Adrenal gland (tissue), 12 donors: ENCODE measurements around the gene JAZF1. TPM values are rescaled to one million over a fixed set of nuclear protein-coding genes. Genes with fewer than 3 reads are reported as not detected.

Experiments used
- DNase-seq, 7 donors: peaks; one replicate each; pipeline ENCODE4 v3.0.0-alpha.2; 2019 to 2020
- H3K27ac ChIP-seq, 5 donors: fragments of 200-600 bp; sonication (generic) in 4 of 5; 1 replicate in 3 of 5; 2 replicates in 2 of 5; pipeline versions ENCODE4 v1.5.1 to v1.8.0; 2016 to 2020; ENCODE audit warnings: mild to moderate bottlenecking in 1 of 5
- H3K27me3 ChIP-seq: fragments of 200-600 bp; 2 replicates; pipeline ENCODE4 v1.8.0; 2021
- H3K36me3 ChIP-seq, 2 donors: fragments of 200-600 bp; replicated peaks in 1 of 2; 1 replicate in 1 of 2; 2 replicates in 1 of 2; pipeline versions ENCODE4 v1.5.1 to v1.8.0; 2018 to 2022
- H3K4me1 ChIP-seq, 2 donors: fragments of 200-600 bp; replicated peaks in 1 of 2; 1 replicate in 1 of 2; 2 replicates in 1 of 2; pipeline versions ENCODE4 v1.5.1 to v1.8.0; 2018 to 2021
- H3K4me3 ChIP-seq, 4 donors: fragments of 200-600 bp; sonication (generic) in 3 of 4; one replicate each; pipeline ENCODE4 v1.5.1; 2016 to 2018
- H3K9me3 ChIP-seq, 3 donors: fragments of 200-600 bp; sonication (generic) in 1 of 3; replicated peaks in 1 of 3; 1 replicate in 2 of 3; 2 replicates in 1 of 3; pipeline versions ENCODE4 v1.5.1 to v1.8.0; 2016 to 2021
- POLR2A ChIP-seq, 2 donors: fragments of 450-650 bp; IDR thresholded peaks; one replicate each; pipeline ENCODE4 v1.6.1; 2017; ENCODE audit warnings: antibody characterized with exemption in 2 of 2, mild to moderate bottlenecking in 2 of 2, moderate library complexity in 1 of 2
- WGBS, 4 donors: extraction: QIAGEN DNeasy Blood & Tissue Kit in 2 of 4; methylation state at CpG; one replicate each; pipeline versions ENCODE4 v1.1.5 to v1.1.7; 2013 to 2017; 5-methylcytosine and 5-hydroxymethylcytosine counted together
- intact Hi-C, 2 donors: fragments of 100-400 bp; cut with DNase I; formaldehyde crosslinking; loops; one replicate each; pipeline versions ENCODE4 v1.14.1 to v1.15.0; 2022 to 2023
- polyA plus RNA-seq, 3 donors: library from polyadenylated mRNA; stranded (reverse); fragments of 200-250 nt in 2 of 3; fragments of 350-450 nt in 1 of 3; fragmentation: Illumina TruSeq in 1 of 3; extraction: RNeasy Lipid Tissue Mini Kit (QIAGEN cat#74804) in 1 of 3; gene quantifications; one replicate each; pipeline ENCODE4 v1.2.3, GENCODE V29; 2013 to 2014
- total RNA-seq, 9 donors: library from RNA; depleted of rRNA in 4 of 9; stranded (reverse); fragments of >200 nt in 4 of 9; fragments of 120-200 nt in 1 of 9; fragmentation: NEBNext Ultra II Directional in 1 of 9; extraction: Animal tissue kit (Norgen Biotek cat#: 25700) in 1 of 9; gene quantifications; one replicate each; pipeline versions ENCODE4 v1.1.0 to v1.2.4, GENCODE V29; 2013 to 2023
- TF ChIP-seq, protein P1 (sequence below), 6 experiments: fragments of 450-650 bp in 4 of 6; fragments of 200-600 bp in 2 of 6; sonication (generic) in 1 of 6; IDR thresholded peaks; 1 replicate in 5 of 6; 2 replicates in 1 of 6; pipeline versions ENCODE4 v1.5.1 to v1.8.0; 2016 to 2021; ENCODE audit warnings: antibody characterized with exemption in 6 of 6, mild to moderate bottlenecking in 2 of 6, moderate library complexity in 1 of 6
- donor health status: healthy with polysubstance abuse.
- donor health status: Bipolar disorder and iron deficiency.
- donor health status: DM: yes; HTN: yes; CAD: no.
- donor health status: DM: no; HTN: no; CAD: no.
- donor health status: DM: no; HTN: no; CAD: no.
- donor health status: DM: yes; HTN: yes; CAD: no.

JAZF1 gene
- total and polyA plus RNA-seq, 12 donors, result 18.5 to 192 (median 96.3) TPM

DNA sequence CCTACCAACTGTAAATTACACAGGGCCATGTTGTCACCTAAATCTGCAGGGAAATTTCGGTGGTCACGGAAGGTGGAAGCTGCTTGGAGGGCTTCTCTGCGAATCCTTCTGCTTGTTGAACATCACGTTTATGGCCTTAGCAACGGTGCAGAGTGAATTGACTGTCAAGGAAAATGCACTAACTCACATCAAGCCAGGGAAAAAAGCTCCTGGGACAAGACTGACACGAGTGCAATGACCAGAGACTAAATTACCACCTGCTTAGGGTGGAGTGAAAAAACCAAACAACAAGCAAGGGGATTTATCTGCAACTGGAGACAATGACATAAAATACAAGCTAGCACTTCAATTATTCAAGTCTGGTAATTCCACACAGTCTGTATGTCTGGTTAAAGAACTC lies 211.2 kb downstream of the JAZF1 start:
- TF ChIP-seq, protein P1, sequence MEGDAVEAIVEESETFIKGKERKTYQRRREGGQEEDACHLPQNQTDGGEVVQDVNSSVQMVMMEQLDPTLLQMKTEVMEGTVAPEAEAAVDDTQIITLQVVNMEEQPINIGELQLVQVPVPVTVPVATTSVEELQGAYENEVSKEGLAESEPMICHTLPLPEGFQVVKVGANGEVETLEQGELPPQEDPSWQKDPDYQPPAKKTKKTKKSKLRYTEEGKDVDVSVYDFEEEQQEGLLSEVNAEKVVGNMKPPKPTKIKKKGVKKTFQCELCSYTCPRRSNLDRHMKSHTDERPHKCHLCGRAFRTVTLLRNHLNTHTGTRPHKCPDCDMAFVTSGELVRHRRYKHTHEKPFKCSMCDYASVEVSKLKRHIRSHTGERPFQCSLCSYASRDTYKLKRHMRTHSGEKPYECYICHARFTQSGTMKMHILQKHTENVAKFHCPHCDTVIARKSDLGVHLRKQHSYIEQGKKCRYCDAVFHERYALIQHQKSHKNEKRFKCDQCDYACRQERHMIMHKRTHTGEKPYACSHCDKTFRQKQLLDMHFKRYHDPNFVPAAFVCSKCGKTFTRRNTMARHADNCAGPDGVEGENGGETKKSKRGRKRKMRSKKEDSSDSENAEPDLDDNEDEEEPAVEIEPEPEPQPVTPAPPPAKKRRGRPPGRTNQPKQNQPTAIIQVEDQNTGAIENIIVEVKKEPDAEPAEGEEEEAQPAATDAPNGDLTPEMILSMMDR (IDR thresholded peaks at IDR 0.05), result no peak
- TF ChIP-seq POLR2A (IDR thresholded peaks at IDR 0.05), result no peak
- H3K9me3 ChIP-seq, result no peaks in the 10 kb centered on the region
- H3K36me3 ChIP-seq, result no peaks in the 10 kb centered on the region
- intact Hi-C loops, result no loop called here
- DNase-seq, result no peak
- H3K27ac ChIP-seq, result no peak overlapping the region
- WGBS, 4 donors, result 90 to 93% (median 92%) methylated on average over 6 of the region's 6 CpGs
- peaks cover 0 to 7% of the 10 kb centered on the region in 2 donors for H3K4me1 ChIP-seq
- no peaks in the 10 kb centered on the region for H3K27me3 ChIP-seq
- H3K4me3 ChIP-seq, result no peak overlapping the region

- WGBS, 4 donors, result 98 to 100% (median 98%) methylated on average over 1 of the region's 1 CpG
- Histone ChIP-seq H3K4me1 (peaks cover 0 to 7% of the 10 kb centered on the region in 2 donors), H3K9me3 (no peaks in the 10 kb centered on the region), H3K36me3 (no peaks in the 10 kb centered on the region), H3K27me3 (no peaks in the 10 kb centered on the region), H3K27ac (no peak overlapping the region), H3K4me3 (no peak overlapping the region)
- no peak for TF ChIP-seq POLR2A (IDR thresholded peaks at IDR 0.05)
- TF ChIP-seq, protein P1 (IDR thresholded peaks at IDR 0.05), result no peak
- no peak for DNase-seq
- intact Hi-C loops, result loop anchor here in 1 of 2 donors (2.0 kb wide), 1 partner anchor 59 kb away; no protein-coding TSS in a partner anchor
Observed at GRCh38 chr7:27967639-27968038, 213.0 kb downstream of the JAZF1 start.

GRCh38 chr7:27966219-27966780 lies 214.3 kb downstream of the JAZF1 start:
- Histone ChIP-seq H3K4me3 (no peak overlapping the region), H3K27ac (no peak overlapping the region), H3K27me3 (no peaks in the 10 kb centered on the region), H3K36me3 (no peaks in the 10 kb centered on the region), H3K4me1 (peaks cover 0 to 7% of the 10 kb centered on the region in 2 donors), H3K9me3 (no peaks in the 10 kb centered on the region)
- WGBS, 4 donors, result 60 to 73% (median 66%) methylated on average over 3 of the region's 3 CpGs
- no peak for TF ChIP-seq POLR2A (IDR thresholded peaks at IDR 0.05)
- TF ChIP-seq, protein P1 (IDR thresholded peaks at IDR 0.05), result no peak
- DNase-seq, result no peak
- intact Hi-C loops, result loop anchor here in 1 of 2 donors (2.0 kb wide), 1 partner anchor 61 kb away; no protein-coding TSS in a partner anchor

DNA sequence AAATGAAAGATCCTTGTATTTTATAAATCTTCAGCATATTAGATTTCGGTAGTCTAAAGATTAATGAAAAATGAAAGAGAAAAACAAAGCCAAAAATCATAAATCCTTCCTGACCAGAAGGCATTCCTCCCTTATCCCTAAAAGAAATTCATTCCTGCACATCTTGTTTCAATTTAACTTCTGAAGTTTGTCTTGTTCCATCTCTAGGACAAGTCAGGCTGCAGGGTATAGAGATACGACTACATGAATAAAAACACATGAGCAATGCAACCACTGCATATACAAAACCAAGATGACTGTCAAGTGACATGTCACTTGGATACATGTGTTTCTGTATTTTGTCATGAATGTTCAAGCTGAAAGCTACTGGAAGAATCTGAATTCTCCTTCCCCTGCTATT lies 214.9 kb downstream of the JAZF1 start:
- H3K4me3 ChIP-seq, result no peak overlapping the region
- DNase-seq, result no peak
- intact Hi-C loops, result loop anchor here in 1 of 2 donors (2.0 kb wide), 1 partner anchor 61 kb away; no protein-coding TSS in a partner anchor
- H3K4me1 ChIP-seq, result peaks cover 0 to 7% of the 10 kb centered on the region in 2 donors
- H3K27ac ChIP-seq, result no peak overlapping the region
- H3K9me3 ChIP-seq, result no peaks in the 10 kb centered on the region
- TF ChIP-seq, protein P1 (IDR thresholded peaks at IDR 0.05), result no peak
- no peak for TF ChIP-seq POLR2A (IDR thresholded peaks at IDR 0.05)
- no peaks in the 10 kb centered on the region for H3K36me3 ChIP-seq
- no peaks in the 10 kb centered on the region for H3K27me3 ChIP-seq
- WGBS, 4 donors, result 44 to 59% (median 56%) methylated on average over 2 of the region's 2 CpGs
